B cell (primary cell): Measurements from ENCODE around the gene ZNF384. TPM values are rescaled to one million over a fixed set of nuclear protein-coding genes. Genes with fewer than 3 reads are reported as not detected.

Source experiments
- ATAC-seq: fragments of 200-7000 bp; cut with Tn5 transposase; one replicate; pipeline ENCODE4 v1.10.0; 2021; ENCODE audit warnings: low read depth, mild to moderate bottlenecking, moderate number of reproducible peaks, moderate library complexity
- CTCF ChIA-PET: fragments of 350-600 bp; sonication (Branson Sonifier 250); formaldehyde crosslinking; loops from one replicate; lab custom pipeline; 2021; ENCODE audit warnings: antibody characterized with exemption, inconsistent platforms; lab: Charles Lee
- POLR2A ChIA-PET: fragments of 350-600 bp; sonication (Branson Sonifier 250); formaldehyde crosslinking; loops from one replicate; lab custom pipeline; 2021; ENCODE audit warnings: antibody characterized with exemption; lab: Charles Lee
- DNase-seq: peaks from one replicate; pipeline ENCODE4 v3.0.0; 2013
- H2AFZ ChIP-seq: 2 replicates; pipeline ENCODE4 v1.6.1; 2012; ENCODE audit warnings: mild to moderate bottlenecking, low read depth, low read length; ENCODE audit not compliant: insufficient read depth, poor library complexity, severe bottlenecking
- H3K27ac ChIP-seq, 2 donors: 1 replicate in 1 of 2; 2 replicates in 1 of 2; pipeline ENCODE4 v1.5.1; 2012 to 2013; ENCODE audit warnings: low read length in 2 of 2, mild to moderate bottlenecking in 2 of 2, moderate library complexity in 1 of 2
- H3K27me3 ChIP-seq, 4 experiments: fragments of 200-600 bp in 1 of 4; sonication (generic) in 1 of 4; replicated peaks in 1 of 4; 1 replicate in 2 of 4; 2 replicates in 2 of 4; pipeline versions ENCODE4 v1.6.1 to v1.7.0; 2013 to 2016; ENCODE audit warnings: low read length in 3 of 4, mild to moderate bottlenecking in 2 of 4, mixed read lengths in 1 of 4, moderate library complexity in 1 of 4; ENCODE audit not compliant: insufficient read depth in 4 of 4, control insufficient read depth in 3 of 4; ENCODE audit errors: control extremely low read depth in 1 of 4
- H3K36me3 ChIP-seq, 2 experiments: replicated peaks in 1 of 2; 1 replicate in 1 of 2; 2 replicates in 1 of 2; pipeline versions ENCODE4 v1.6.1 to v1.7.1; 2013; ENCODE audit warnings: low read length in 1 of 2; ENCODE audit not compliant: insufficient read depth in 2 of 2, control insufficient read depth in 1 of 2; ENCODE audit errors: control extremely low read depth in 1 of 2, extremely low read depth in 1 of 2
- H3K4me1 ChIP-seq, 2 donors: fragments of 200-600 bp in 1 of 2; sonication (generic) in 1 of 2; 1 replicate in 1 of 2; 2 replicates in 1 of 2; pipeline versions ENCODE4 v1.5.1 to v1.6.1; 2013 to 2017; ENCODE audit warnings: low read length in 2 of 2; ENCODE audit not compliant: control insufficient read depth in 2 of 2, insufficient read depth in 2 of 2
- H3K4me2 ChIP-seq: replicated peaks from 2 replicates; pipeline ENCODE3; 2012; ENCODE audit warnings: mild to moderate bottlenecking, low read depth, low read length; ENCODE audit not compliant: poor library complexity, severe bottlenecking
- H3K4me3 ChIP-seq, 5 experiments: fragments of 200-600 bp in 1 of 5; sonication (generic) in 1 of 5; 1 replicate in 3 of 5; 2 replicates in 2 of 5; pipeline versions ENCODE4 v1.5.1 to v1.7.0; 2011 to 2016; ENCODE audit warnings: low read length in 4 of 5, mild to moderate bottlenecking in 4 of 5, low read depth in 2 of 5, control low read depth in 1 of 5, moderate library complexity in 1 of 5; ENCODE audit not compliant: insufficient read depth in 1 of 5; ENCODE audit errors: control extremely low read depth in 1 of 5, extremely low read depth in 1 of 5
- H3K79me2 ChIP-seq: fragments of 200-600 bp; sonication (generic); one replicate; pipeline ENCODE4 v1.6.0; 2016; ENCODE audit warnings: low read length; ENCODE audit not compliant: control insufficient read depth, insufficient read depth
- H3K9ac ChIP-seq: fragments of 200-600 bp; sonication (generic); 2 replicates; pipeline ENCODE4 v1.6.1; 2017; ENCODE audit warnings: mild to moderate bottlenecking, low read length, moderate library complexity
- H3K9me3 ChIP-seq, 3 donors: one replicate each; pipeline versions ENCODE4 v1.6.1 to v1.7.1; 2013; ENCODE audit warnings: low read length in 2 of 3; ENCODE audit not compliant: control insufficient read depth in 2 of 3, insufficient read depth in 1 of 3; ENCODE audit errors: control extremely low read depth in 1 of 3
- H4K20me1 ChIP-seq: 2 replicates; pipeline ENCODE4 v1.6.0; 2012; ENCODE audit warnings: mild to moderate bottlenecking, low read length; ENCODE audit not compliant: insufficient read depth, control insufficient read depth, poor library complexity, severe bottlenecking
- H3K27ac Mint-ChIP-seq: one replicate; pipeline ENCODE4 v1.8.0; 2021; ENCODE audit warnings: mixed read lengths
- H3K27me3 Mint-ChIP-seq: one replicate; pipeline ENCODE4 v1.8.0; 2021; ENCODE audit warnings: mixed read lengths
- H3K4me1 Mint-ChIP-seq: one replicate; pipeline ENCODE4 v1.8.0; 2021; ENCODE audit warnings: mixed read lengths
- H3K4me3 Mint-ChIP-seq: one replicate; pipeline ENCODE4 v1.8.0; 2021; ENCODE audit warnings: mixed read lengths
- H3K9me3 Mint-ChIP-seq: one replicate; pipeline ENCODE4 v1.8.0; 2022; ENCODE audit warnings: mixed read lengths; ENCODE audit not compliant: insufficient read depth
- CTCF ChIP-seq: fragments of 200-600 bp; IDR thresholded peaks from one replicate; pipeline ENCODE4 v1.8.0; 2022; ENCODE audit warnings: antibody characterized with exemption, mild to moderate bottlenecking
- EZH2 ChIP-seq: IDR thresholded peaks from 2 replicates; pipeline ENCODE4 v1.6.1; 2012; ENCODE audit warnings: borderline replicate concordance, low read depth, mild to moderate bottlenecking, moderate library complexity, low read length; ENCODE audit not compliant: insufficient read depth, poor library complexity, severe bottlenecking
- WGBS: methylation state at CpG from one replicate; pipeline ENCODE4 v1.1.5; 2013; ENCODE audit warnings: missing lambda C conversion rate; ENCODE audit not compliant: insufficient coverage; 5-methylcytosine and 5-hydroxymethylcytosine counted together
- intact Hi-C: fragments of 100-400 bp; cut with micrococcal nuclease; formaldehyde crosslinking; loops from one replicate; pipeline ENCODE4 v1.10.0; 2022
- polyA plus RNA-seq: library from polyadenylated mRNA; depleted of rRNA; stranded (reverse); fragments of >200 nt; gene quantifications from 2 replicates; pipeline ENCODE4 v1.2.3, GENCODE V29; 2012
- total RNA-seq, 2 donors: library from RNA; stranded (reverse); fragments of 120-200 nt in 1 of 2; gene quantifications; 1 replicate in 1 of 2; 2 replicates in 1 of 2; pipeline versions ENCODE4 v1.2.3 to v1.2.4, GENCODE V29; 2013 to 2022

ZNF384 gene
- total and polyA plus RNA-seq, 2 donors (not counting 1 experiment from before 2014, with no cell fraction given), result 83.4 to 108 TPM

GRCh38 chr12:6638305-6638704 lies 50.9 kb downstream of the ZNF384 start:
- no peaks in the 10 kb centered on the region for H3K27me3 Mint-ChIP-seq
- ATAC-seq, result no peak
- H3K4me3 Mint-ChIP-seq, result peak overlapping the region; percentile 82
- CTCF ChIA-PET, result interaction anchor here (0.6 to 1.5 kb wide), 2 partner anchors 17 to 104 kb away, joined by 3 read pairs; partner anchors contain the start of gene GAPDH
- POLR2A ChIA-PET, result interaction anchor here (0.6 kb wide), 1 partner anchor 10 kb away, joined by 5 read pairs; no protein-coding TSS in a partner anchor
- 7% methylated on average over 8 of the region's 9 CpGs for WGBS
- Histone ChIP-seq H3K79me2 (peaks cover 86% of the 10 kb centered on the region), H3K4me1 (peaks cover 53 to 73% of the 10 kb centered on the region in 2 donors), H3K4me3 (peak overlapping the region in 1 of 5 experiments; percentile 11), H3K9me3 (peaks cover 0 to 1% (median 0%) of the 10 kb centered on the region in 3 donors), H3K36me3 (peaks cover 0 to 3% of the 10 kb centered on the region in 2 experiments), H4K20me1 (no peaks in the 10 kb centered on the region), H3K9ac (peak overlapping the region; percentile 3), H3K27me3 (no peaks in the 10 kb centered on the region), H2AFZ (peak overlapping the region; percentile 57), H3K27ac (peak overlapping the region; percentile 75 to 82), H3K4me2 (peak overlapping the region; percentile 66)
- peaks cover 66% of the 10 kb centered on the region for H3K4me1 Mint-ChIP-seq
- peak overlapping the region; percentile 97 for H3K27ac Mint-ChIP-seq
- intact Hi-C loops, result loop anchor here (1.0 to 10.0 kb wide), 2 partner anchors 9 to 306 kb away; partner anchors contain the start of genes ACRBP, C12orf57 and RNU7-1
- TF ChIP-seq EZH2 (no peak), CTCF (no peak)
- no peaks in the 10 kb centered on the region for H3K9me3 Mint-ChIP-seq
- peak; percentile 71 for DNase-seq

GRCh38 chr12:6635856-6636531 lies 53.2 kb downstream of the ZNF384 start, which contains the start of gene LPAR5:
Gene LPAR5, minus strand, starts transcription at chr12:6635959. Its CDS starts 14,711 bp downstream, at chr12:6621248.
- Histone ChIP-seq H3K9ac (peak within 1 kb of the TSS; percentile 83), H3K4me1 (peaks cover 73 to 89% of the 10 kb centered on the region in 2 donors), H3K27ac (peak within 1 kb of the TSS; percentile 86 to 91), H4K20me1 (no peaks in the 10 kb centered on the region), H3K79me2 (peaks cover 98% of the 10 kb centered on the region), H3K4me3 (peak within 1 kb of the TSS; percentile 36 to 91 (median 71)), H3K36me3 (peaks cover 0 to 10% of the 10 kb centered on the region in 2 experiments), H2AFZ (peak within 1 kb of the TSS; percentile 68), H3K4me2 (peak within 1 kb of the TSS; percentile 94), H3K27me3 (no peaks in the 10 kb centered on the region), H3K9me3 (no peaks in the 10 kb centered on the region)
- ChIA-PET CTCF (interaction anchor here (0.6 to 5.9 kb wide), 14 partner anchors 8 to 172 kb away, joined by 3 to 58 read pairs (median 4); partner anchors contain the start of genes ACRBP, MLF2, NOP2 and ZNF384), POLR2A (interaction anchor here (0.7 to 2.7 kb wide), 16 partner anchors 9 to 89 kb away, joined by 3 to 25 read pairs (median 6); partner anchors contain the start of genes ACRBP, NOP2 and ZNF384)
- Mint-ChIP-seq H3K27ac (peak within 1 kb of the TSS; percentile 99), H3K4me3 (peak within 1 kb of the TSS; percentile 97), H3K4me1 (peaks cover 81% of the 10 kb centered on the region), H3K27me3 (no peaks in the 10 kb centered on the region), H3K9me3 (no peaks in the 10 kb centered on the region)
- intact Hi-C loops, result loop anchor here (1.0 to 10.0 kb wide), 7 partner anchors 8 to 309 kb away; partner anchors contain the start of genes C12orf57, ING4 and RNU7-1
- 5% methylated on average over 16 of the region's 18 CpGs for WGBS
- DNase-seq (peak; percentile 75), ATAC-seq (peak; percentile 75)
- no peak for TF ChIP-seq EZH2
- TF ChIP-seq CTCF, result no peak
